ENCODE measurements around the gene WDFY3. TPM values are rescaled to one million over a fixed set of nuclear protein-coding genes. Genes with fewer than 3 reads are reported as not detected.

WDFY3 gene
- polyA plus RNA-seq, 1 of the 3 experiments (the other 2 are of a cell fraction) = 13.8 TPM

DNA sequence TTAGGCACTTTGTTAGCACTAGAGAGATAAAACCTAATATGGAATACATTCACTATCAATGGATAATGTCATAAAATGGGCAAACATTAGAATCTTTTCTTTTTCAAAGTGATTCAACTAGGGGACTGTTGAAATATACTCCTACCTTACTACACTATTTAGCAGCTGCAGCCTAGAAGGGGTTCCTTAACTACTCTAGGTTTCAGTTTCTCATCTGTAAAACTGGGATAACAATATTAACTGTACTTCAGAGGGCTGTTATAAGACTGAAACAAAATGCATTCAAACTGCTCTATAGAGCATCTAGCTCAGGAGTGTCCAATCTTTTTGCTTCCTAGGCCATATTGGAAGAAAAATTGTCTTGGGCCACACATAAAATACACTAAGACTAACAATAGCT is 236.1 kb downstream of the WDFY3 start:
- Histone ChIP-seq H3K4me3 (ENCODE audit: low read depth in 2 of 2, low read length in 1 of 2) (no peak overlapping the region), H2AFZ (ENCODE audit: low read depth) (no peak overlapping the region), H3K9ac (no peak overlapping the region), H3K9me2 (no peaks in the 10 kb centered on the region), H4K20me1 (ENCODE audit: insufficient read depth) (no peaks in the 10 kb centered on the region), H3K9me3 (no peaks in the 10 kb centered on the region), H3K27me3 (ENCODE audit: insufficient read depth) (no peaks in the 10 kb centered on the region), H3K4me1 (ENCODE audit: control insufficient read depth in 1 of 2, insufficient read depth in 2 of 2, low read depth in 1 of 2, low read length in 1 of 2) (no peaks in the 10 kb centered on the region; a peak in 1 of 4 replicates), H3K79me2 (ENCODE audit: insufficient read depth) (no peaks in the 10 kb centered on the region), H3K36me3 (replicated peaks in 1 of 2; ENCODE audit: control insufficient read depth in 1 of 2, insufficient read depth in 2 of 2, low read length in 1 of 2) (peaks cover 41 to 53% of the 10 kb centered on the region in 2 experiments), H3K4me2 (no peak overlapping the region), H3K27ac (ENCODE audit: low read depth in 2 of 2, low read length in 1 of 2) (no peak overlapping the region), H3F3A (replicated peaks; ENCODE audit: insufficient read depth) (peaks cover 8% of the 10 kb centered on the region)
- CTCF ChIA-PET = interaction anchor here (3.1 kb wide), 1 partner anchor 20 kb away, joined by 11 read pairs; no protein-coding TSS in a partner anchor
- POLR2A ChIA-PET = no interaction called here
- TF ChIP-seq, protein P1, sequence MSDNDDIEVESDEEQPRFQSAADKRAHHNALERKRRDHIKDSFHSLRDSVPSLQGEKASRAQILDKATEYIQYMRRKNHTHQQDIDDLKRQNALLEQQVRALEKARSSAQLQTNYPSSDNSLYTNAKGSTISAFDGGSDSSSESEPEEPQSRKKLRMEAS (IDR thresholded peaks at IDR 0.05; ENCODE audit: low read depth) = no peak
- TF ChIP-seq POLR2AphosphoS5 (IDR thresholded peaks at IDR 0.05; ENCODE audit: low read depth, low read length) (no peak), MXI1 (IDR thresholded peaks at IDR 0.05; ENCODE audit: low read depth, low read length) (no peak), RAD21 (IDR thresholded peaks at IDR 0.05; ENCODE audit: low read length) (no peak)
- no peak for DNase-seq

DNA sequence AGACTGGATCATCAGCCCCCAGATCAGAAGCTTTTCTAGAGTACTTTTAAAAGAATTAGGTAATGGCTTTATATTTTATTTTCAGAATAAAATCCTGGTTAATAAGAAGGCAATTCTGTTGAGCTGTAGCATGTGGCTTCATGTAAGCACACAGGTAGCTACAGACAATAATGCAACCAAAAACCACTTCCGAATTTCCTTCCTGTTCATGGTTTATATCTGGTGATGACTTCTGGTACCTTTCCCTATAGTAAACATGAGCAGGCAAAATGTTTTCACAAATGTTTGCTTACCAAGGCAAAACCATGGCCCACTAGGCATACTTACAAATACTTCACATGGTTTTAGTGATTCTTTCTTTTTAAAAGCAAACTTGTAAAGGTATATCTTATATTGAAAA is 239.0 kb downstream of the WDFY3 start:
- no peaks in the 10 kb centered on the region for H3K27me3 ChIP-seq (ENCODE audit: insufficient read depth)
- H3K79me2 ChIP-seq (ENCODE audit: insufficient read depth) = no peaks in the 10 kb centered on the region
- ChIA-PET CTCF (interaction anchor here (1.4 kb wide), 1 partner anchor 16 kb away, joined by 4 read pairs; no protein-coding TSS in a partner anchor), POLR2A (no interaction called here)
- H3K9ac ChIP-seq = no peak overlapping the region
- no peak overlapping the region for H3K4me2 ChIP-seq
- no peaks in the 10 kb centered on the region for H3K9me2 ChIP-seq
- no peak overlapping the region for H3K4me3 ChIP-seq (ENCODE audit: low read depth in 2 of 2, low read length in 1 of 2)
- no peaks in the 10 kb centered on the region; a peak in 1 of 4 replicates for H3K4me1 ChIP-seq (ENCODE audit: control insufficient read depth in 1 of 2, insufficient read depth in 2 of 2, low read depth in 1 of 2, low read length in 1 of 2)
- no peaks in the 10 kb centered on the region for H3F3A ChIP-seq (replicated peaks; ENCODE audit: insufficient read depth)
- 93% methylated on average over 1 of the region's 1 CpG for WGBS (ENCODE audit: low lambda C conversion rate)
- DNase-seq = no peak
- H2AFZ ChIP-seq (ENCODE audit: low read depth) = no peak overlapping the region
- peaks cover 35 to 49% of the 10 kb centered on the region in 2 experiments for H3K36me3 ChIP-seq (replicated peaks in 1 of 2; ENCODE audit: control insufficient read depth in 1 of 2, insufficient read depth in 2 of 2, low read length in 1 of 2)
- TF ChIP-seq TCF12 (IDR thresholded peaks at IDR 0.05) (no peak), FOSL2 (IDR thresholded peaks at IDR 0.05; ENCODE audit: borderline replicate concordance, low read depth) (no peak), EP300 (IDR thresholded peaks at IDR 0.05; ENCODE audit: borderline replicate concordance in 1 of 2, low read depth in 1 of 2, low read length in 1 of 2) (no peak), SMC3 (IDR thresholded peaks at IDR 0.05; ENCODE audit: low read depth, low read length) (no peak), YY1 (IDR thresholded peaks at IDR 0.05; ENCODE audit: low read depth) (no peak)
- TF ChIP-seq, protein P2, sequence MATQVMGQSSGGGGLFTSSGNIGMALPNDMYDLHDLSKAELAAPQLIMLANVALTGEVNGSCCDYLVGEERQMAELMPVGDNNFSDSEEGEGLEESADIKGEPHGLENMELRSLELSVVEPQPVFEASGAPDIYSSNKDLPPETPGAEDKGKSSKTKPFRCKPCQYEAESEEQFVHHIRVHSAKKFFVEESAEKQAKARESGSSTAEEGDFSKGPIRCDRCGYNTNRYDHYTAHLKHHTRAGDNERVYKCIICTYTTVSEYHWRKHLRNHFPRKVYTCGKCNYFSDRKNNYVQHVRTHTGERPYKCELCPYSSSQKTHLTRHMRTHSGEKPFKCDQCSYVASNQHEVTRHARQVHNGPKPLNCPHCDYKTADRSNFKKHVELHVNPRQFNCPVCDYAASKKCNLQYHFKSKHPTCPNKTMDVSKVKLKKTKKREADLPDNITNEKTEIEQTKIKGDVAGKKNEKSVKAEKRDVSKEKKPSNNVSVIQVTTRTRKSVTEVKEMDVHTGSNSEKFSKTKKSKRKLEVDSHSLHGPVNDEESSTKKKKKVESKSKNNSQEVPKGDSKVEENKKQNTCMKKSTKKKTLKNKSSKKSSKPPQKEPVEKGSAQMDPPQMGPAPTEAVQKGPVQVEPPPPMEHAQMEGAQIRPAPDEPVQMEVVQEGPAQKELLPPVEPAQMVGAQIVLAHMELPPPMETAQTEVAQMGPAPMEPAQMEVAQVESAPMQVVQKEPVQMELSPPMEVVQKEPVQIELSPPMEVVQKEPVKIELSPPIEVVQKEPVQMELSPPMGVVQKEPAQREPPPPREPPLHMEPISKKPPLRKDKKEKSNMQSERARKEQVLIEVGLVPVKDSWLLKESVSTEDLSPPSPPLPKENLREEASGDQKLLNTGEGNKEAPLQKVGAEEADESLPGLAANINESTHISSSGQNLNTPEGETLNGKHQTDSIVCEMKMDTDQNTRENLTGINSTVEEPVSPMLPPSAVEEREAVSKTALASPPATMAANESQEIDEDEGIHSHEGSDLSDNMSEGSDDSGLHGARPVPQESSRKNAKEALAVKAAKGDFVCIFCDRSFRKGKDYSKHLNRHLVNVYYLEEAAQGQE (IDR thresholded peaks at IDR 0.05; ENCODE audit: low read depth, low read length) = no peak
- TF ChIP-seq, protein P3, sequence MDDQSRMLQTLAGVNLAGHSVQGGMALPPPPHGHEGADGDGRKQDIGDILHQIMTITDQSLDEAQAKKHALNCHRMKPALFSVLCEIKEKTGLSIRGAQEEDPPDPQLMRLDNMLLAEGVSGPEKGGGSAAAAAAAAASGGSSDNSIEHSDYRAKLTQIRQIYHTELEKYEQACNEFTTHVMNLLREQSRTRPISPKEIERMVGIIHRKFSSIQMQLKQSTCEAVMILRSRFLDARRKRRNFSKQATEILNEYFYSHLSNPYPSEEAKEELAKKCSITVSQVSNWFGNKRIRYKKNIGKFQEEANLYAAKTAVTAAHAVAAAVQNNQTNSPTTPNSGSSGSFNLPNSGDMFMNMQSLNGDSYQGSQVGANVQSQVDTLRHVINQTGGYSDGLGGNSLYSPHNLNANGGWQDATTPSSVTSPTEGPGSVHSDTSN (IDR thresholded peaks at IDR 0.05) = no peak
- H3K27ac ChIP-seq (ENCODE audit: low read depth in 2 of 2, low read length in 1 of 2) = no peak overlapping the region
- no peaks in the 10 kb centered on the region for H4K20me1 ChIP-seq (ENCODE audit: insufficient read depth)
- H3K9me3 ChIP-seq = no peaks in the 10 kb centered on the region

Data from SK-N-SH (cell line).